NCI-H2029 treated with DMSO at 0.1 percent for 48 hours (cell line): Measurements from ENCODE around the gene L3MBTL3.

Source experiments
- DNase-seq: peaks from one replicate; lab custom pipeline; 2025; lab: John Stamatoyannopoulos, UW

Gene L3MBTL3

GRCh38 chr6:130018292-130018743 is at the start of gene L3MBTL3:
TSS of gene L3MBTL3 (plus strand) at chr6:130018581. CDS start at chr6:130042700, 24,119 bp downstream.
- DNase-seq, result no peak

GRCh38 chr6:129969064-129969463 is 49.3 kb upstream of the L3MBTL3 start:
- no peak for DNase-seq

GRCh38 chr6:129976110-129976509 is 42.3 kb upstream of the L3MBTL3 start:
- DNase-seq, result no peak

- DNase-seq, result no peak
Observed at GRCh38 chr6:129978148-129978916, 40.0 kb upstream of the L3MBTL3 start.

GRCh38 chr6:129980821-129981220 is 37.6 kb upstream of the L3MBTL3 start:
- DNase-seq, result no peak

GRCh38 chr6:129981598-129981997 is 36.8 kb upstream of the L3MBTL3 start:
- DNase-seq, result no peak

- DNase-seq, result no peak
Observed at GRCh38 chr6:129989396-129989795, 29.0 kb upstream of the L3MBTL3 start.

GRCh38 chr6:129992881-129993280 is 25.5 kb upstream of the L3MBTL3 start:
- DNase-seq, result no peak

GRCh38 chr6:129994410-129994809 is 24.0 kb upstream of the L3MBTL3 start:
- no peak for DNase-seq

GRCh38 chr6:129996387-129996786 is 22.0 kb upstream of the L3MBTL3 start:
- no peak for DNase-seq

GRCh38 chr6:130000526-130001421 is 17.6 kb upstream of the L3MBTL3 start:
- DNase-seq, result no peak

GRCh38 chr6:130008236-130008873 is 10.0 kb upstream of the L3MBTL3 start:
- no peak for DNase-seq

GRCh38 chr6:130009146-130009545 is 9.2 kb upstream of the L3MBTL3 start:
- DNase-seq, result no peak

GRCh38 chr6:130010387-130010786 is 8.0 kb upstream of the L3MBTL3 start:
- DNase-seq, result no peak

GRCh38 chr6:130012728-130013127 is 5.7 kb upstream of the L3MBTL3 start:
- no peak for DNase-seq

- DNase-seq, result no peak
Observed at GRCh38 chr6:130018744-130019325, 454 bp downstream of the L3MBTL3 start.

- DNase-seq, result no peak
Observed at GRCh38 chr6:130019326-130020072, 1.1 kb downstream of the L3MBTL3 start.

GRCh38 chr6:130020073-130020906 is 1.9 kb downstream of the L3MBTL3 start:
- DNase-seq, result no peak

GRCh38 chr6:130020907-130021629 is 2.7 kb downstream of the L3MBTL3 start:
- no peak for DNase-seq

GRCh38 chr6:130026859-130027258 is 8.5 kb downstream of the L3MBTL3 start:
- DNase-seq, result no peak
